ENCODE data around the gene RALGAPA2. TPM values are rescaled to one million over a fixed set of nuclear protein-coding genes. Genes with fewer than 3 reads are reported as not detected.

RALGAPA2 gene
- total RNA-seq, 1 experiment from 2014 or later = 9.8 TPM

GRCh38 chr20:20375862-20376261 lies 336.6 kb downstream of the RALGAPA2 start:
- Histone ChIP-seq H2AFZ (ENCODE audit: low read length) (no peak overlapping the region), H3K4me3 (ENCODE audit: low read length) (no peak overlapping the region), H3K9ac (ENCODE audit: low read length) (no peak overlapping the region), H3K79me2 (ENCODE audit: low read length) (no peaks in the 10 kb centered on the region), H3K4me2 (ENCODE audit: low read length) (no peak overlapping the region), H3K9me3 (ENCODE audit: low read length) (no peaks in the 10 kb centered on the region), H3K9me2 (replicated peaks; ENCODE audit: low read length) (no peaks in the 10 kb centered on the region), H3K27me3 (ENCODE audit: low read length) (peaks cover 67% of the 10 kb centered on the region), H3K4me1 (ENCODE audit: insufficient read depth, low read length) (no peaks in the 10 kb centered on the region), H3K27ac (ENCODE audit: low read length) (no peak overlapping the region), H3K36me3 (ENCODE audit: low read depth, low read length) (no peaks in the 10 kb centered on the region), H3F3A (ENCODE audit: low read length, unreplicated experiment) (no peaks in the 10 kb centered on the region), H4K20me1 (ENCODE audit: low read length) (no peaks in the 10 kb centered on the region)
- BruUV-seq (replicated peaks) = no TSS peak
- intact Hi-C loops (cut with micrococcal nuclease) = no loop called here
- ATAC-seq (no peak), DNase-seq (no peak)
- no peak for TF ChIP-seq EZH2 (IDR thresholded peaks at IDR 0.05; ENCODE audit: low read length, unreplicated experiment)
- TF ChIP-seq CTCF (conservative IDR thresholded peaks at IDR 0.05; ENCODE audit: low read depth, low read length) = no peak
- TF ChIP-seq EZH2phosphoT487 (IDR thresholded peaks at IDR 0.05; ENCODE audit: borderline replicate concordance, low read length) = no peak
- CTCF ChIA-PET = no interaction called here
- POLR2A ChIA-PET (ENCODE audit: unreplicated experiment) = no interaction called here

GRCh38 chr20:20373091-20373571 lies 339.3 kb downstream of the RALGAPA2 start:
- Histone ChIP-seq H3K27me3 (ENCODE audit: low read length) (peaks cover 82% of the 10 kb centered on the region), H3K9me2 (replicated peaks; ENCODE audit: low read length) (no peaks in the 10 kb centered on the region), H3K9me3 (ENCODE audit: low read length) (no peaks in the 10 kb centered on the region), H3K27ac (ENCODE audit: low read length) (no peak overlapping the region), H3K36me3 (ENCODE audit: low read depth, low read length) (no peaks in the 10 kb centered on the region), H3K4me3 (ENCODE audit: low read length) (no peak overlapping the region), H4K20me1 (ENCODE audit: low read length) (no peaks in the 10 kb centered on the region), H3K79me2 (ENCODE audit: low read length) (no peaks in the 10 kb centered on the region), H3F3A (ENCODE audit: low read length, unreplicated experiment) (no peaks in the 10 kb centered on the region), H2AFZ (ENCODE audit: low read length) (no peak overlapping the region), H3K9ac (ENCODE audit: low read length) (no peak overlapping the region), H3K4me2 (ENCODE audit: low read length) (no peak overlapping the region), H3K4me1 (ENCODE audit: insufficient read depth, low read length) (no peaks in the 10 kb centered on the region)
- no peak for ATAC-seq
- TF ChIP-seq EZH2phosphoT487 (IDR thresholded peaks at IDR 0.05; ENCODE audit: borderline replicate concordance, low read length) = no peak
- no peak for TF ChIP-seq CTCF (conservative IDR thresholded peaks at IDR 0.05; ENCODE audit: low read depth, low read length)
- no peak for TF ChIP-seq EZH2 (IDR thresholded peaks at IDR 0.05; ENCODE audit: low read length, unreplicated experiment)
- DNase-seq = peak; percentile 16
- ChIA-PET POLR2A (ENCODE audit: unreplicated experiment) (no interaction called here), CTCF (no interaction called here)
- intact Hi-C loops (cut with micrococcal nuclease) = no loop called here
- no TSS peak for BruUV-seq (replicated peaks)

DNA sequence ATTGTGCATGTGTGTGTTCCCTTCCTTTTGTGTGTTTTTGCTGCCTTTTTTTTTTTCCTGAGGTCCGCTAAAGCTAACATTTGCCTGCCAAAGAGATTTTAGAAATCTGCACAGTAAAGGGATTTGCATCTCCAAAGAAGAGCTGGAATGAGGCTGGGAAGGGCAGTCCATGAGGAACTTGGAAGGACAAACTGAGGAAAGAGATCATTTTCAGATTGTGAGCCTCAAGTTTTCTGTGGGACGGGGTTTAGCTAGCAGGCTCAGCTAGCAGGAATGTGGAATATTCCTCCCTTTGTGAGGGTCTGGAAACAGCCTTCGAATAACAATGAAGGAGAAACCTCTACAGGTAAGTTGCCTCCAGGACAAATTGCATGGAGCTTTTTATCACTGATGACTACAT lies 340.8 kb downstream of the RALGAPA2 start:
- TF ChIP-seq EZH2 (IDR thresholded peaks at IDR 0.05; ENCODE audit: low read length, unreplicated experiment) (no peak), CTCF (conservative IDR thresholded peaks at IDR 0.05; ENCODE audit: low read depth, low read length) (no peak), EZH2phosphoT487 (IDR thresholded peaks at IDR 0.05; ENCODE audit: borderline replicate concordance, low read length) (no peak)
- H3K4me1 ChIP-seq (ENCODE audit: insufficient read depth, low read length) = no peaks in the 10 kb centered on the region
- no peak overlapping the region for H2AFZ ChIP-seq (ENCODE audit: low read length)
- H3K9ac ChIP-seq (ENCODE audit: low read length) = no peak overlapping the region
- ATAC-seq (no peak), DNase-seq (no peak)
- H3K36me3 ChIP-seq (ENCODE audit: low read depth, low read length) = no peaks in the 10 kb centered on the region
- no peaks in the 10 kb centered on the region for H3K9me2 ChIP-seq (replicated peaks; ENCODE audit: low read length)
- no peaks in the 10 kb centered on the region for H3K9me3 ChIP-seq (ENCODE audit: low read length)
- POLR2A ChIA-PET (ENCODE audit: unreplicated experiment) = no interaction called here
- H3F3A ChIP-seq (ENCODE audit: low read length, unreplicated experiment) = no peaks in the 10 kb centered on the region
- intact Hi-C loops (cut with micrococcal nuclease) = no loop called here
- peaks cover 88% of the 10 kb centered on the region for H3K27me3 ChIP-seq (ENCODE audit: low read length)
- no peaks in the 10 kb centered on the region for H4K20me1 ChIP-seq (ENCODE audit: low read length)
- H3K79me2 ChIP-seq (ENCODE audit: low read length) = no peaks in the 10 kb centered on the region
- no peak overlapping the region for H3K4me3 ChIP-seq (ENCODE audit: low read length)
- H3K27ac ChIP-seq (ENCODE audit: low read length) = no peak overlapping the region
- no peak overlapping the region for H3K4me2 ChIP-seq (ENCODE audit: low read length)
- CTCF ChIA-PET = no interaction called here
- no TSS peak for BruUV-seq (replicated peaks)
